IPS-11a (cell line): ENCODE data around the gene CFAP43.

Experiments
- H3K4me3 ChIP-seq: one replicate; pipeline ENCODE4 v1.5.1; 2013; ENCODE audit warnings: low read depth, low read length, control low read depth

The CFAP43 gene, protein sequence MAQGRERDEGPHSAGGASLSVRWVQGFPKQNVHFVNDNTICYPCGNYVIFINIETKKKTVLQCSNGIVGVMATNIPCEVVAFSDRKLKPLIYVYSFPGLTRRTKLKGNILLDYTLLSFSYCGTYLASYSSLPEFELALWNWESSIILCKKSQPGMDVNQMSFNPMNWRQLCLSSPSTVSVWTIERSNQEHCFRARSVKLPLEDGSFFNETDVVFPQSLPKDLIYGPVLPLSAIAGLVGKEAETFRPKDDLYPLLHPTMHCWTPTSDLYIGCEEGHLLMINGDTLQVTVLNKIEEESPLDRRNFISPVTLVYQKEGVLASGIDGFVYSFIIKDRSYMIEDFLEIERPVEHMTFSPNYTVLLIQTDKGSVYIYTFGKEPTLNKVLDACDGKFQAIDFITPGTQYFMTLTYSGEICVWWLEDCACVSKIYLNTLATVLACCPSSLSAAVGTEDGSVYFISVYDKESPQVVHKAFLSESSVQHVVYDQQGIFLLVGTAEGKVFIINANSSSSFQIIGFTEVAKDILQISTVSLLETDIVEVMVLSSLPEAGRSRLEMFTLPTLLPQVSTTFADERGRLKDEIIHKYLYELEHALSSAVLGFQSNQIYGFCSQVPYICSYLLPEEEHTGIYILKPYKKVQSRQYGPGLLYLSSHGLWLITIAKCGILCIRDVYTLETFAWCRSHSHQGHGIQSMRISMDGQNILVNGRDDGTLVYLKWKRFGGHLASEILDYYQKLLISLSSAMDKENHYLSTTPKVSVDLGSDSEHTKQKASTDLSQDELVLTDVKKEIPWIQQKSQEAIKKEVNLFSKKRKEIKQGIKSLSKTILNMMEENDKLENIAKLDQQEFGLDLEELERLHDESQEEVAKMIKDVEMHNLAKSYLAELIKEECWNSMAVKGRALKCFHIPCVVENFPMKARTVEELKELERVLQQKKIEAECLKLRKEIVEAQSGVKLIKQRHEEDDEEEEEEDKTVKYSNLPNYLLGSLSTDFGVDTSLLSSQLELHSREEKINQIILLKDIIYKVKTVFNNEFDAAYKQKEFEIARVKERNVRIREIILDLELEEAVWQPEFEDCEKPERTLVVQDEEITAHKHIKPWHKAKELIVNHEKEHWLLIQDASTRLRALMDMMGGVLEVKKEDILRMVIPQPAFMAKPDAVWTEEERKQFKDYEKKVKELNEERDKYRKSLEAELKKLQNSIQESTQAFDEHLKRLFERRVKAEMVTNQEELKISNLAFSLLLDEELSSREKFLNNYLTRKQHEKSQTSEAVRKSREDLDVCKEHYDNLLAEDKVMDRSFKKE (N-terminal part only)

DNA sequence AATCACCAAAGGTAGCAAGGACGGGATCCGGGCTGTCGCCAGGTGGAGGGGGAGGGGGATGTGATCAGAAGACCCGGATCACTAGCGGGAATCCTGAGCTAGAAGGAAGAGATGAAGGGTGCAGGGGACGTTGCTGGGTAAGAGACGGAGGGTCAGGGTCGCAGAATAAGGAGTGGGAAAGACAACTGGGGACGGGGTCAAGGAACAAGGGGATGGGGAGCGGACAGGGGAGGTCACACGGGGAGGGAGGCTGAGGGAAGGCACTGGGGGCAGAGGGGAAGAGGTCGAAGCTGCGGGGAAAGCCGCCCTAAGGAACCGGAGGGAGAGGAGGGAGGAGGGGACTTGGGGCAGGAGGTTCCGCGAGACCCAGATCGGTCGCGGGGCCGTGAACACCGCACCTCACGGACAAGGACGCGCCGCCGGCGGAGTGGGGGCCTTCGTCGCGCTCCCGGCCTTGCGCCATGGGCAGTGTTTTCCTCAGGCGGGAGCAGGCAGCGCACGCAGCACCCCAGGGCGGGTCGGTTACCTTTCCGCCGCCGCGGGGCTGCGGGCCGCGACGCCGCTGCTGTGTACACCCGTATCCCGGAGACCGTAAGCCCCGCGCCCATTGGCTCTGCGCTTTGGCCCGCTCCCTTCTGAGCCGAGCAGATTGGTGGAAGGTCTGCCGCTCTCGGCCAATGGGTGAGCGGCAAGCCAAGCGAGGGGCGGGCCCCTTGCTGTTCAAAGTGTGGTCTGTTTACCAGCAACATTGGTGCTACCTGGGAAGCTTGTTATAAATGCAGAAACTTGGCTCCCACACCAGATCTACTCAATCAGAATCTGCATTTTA lies at the start of gene CFAP43:
Gene CFAP43, minus strand, starts transcription at position 581 of the 829 bp plus-strand sequence. Its CDS starts 118 bp downstream, at position 463.
- peak within 1 kb of the TSS; percentile 92 for H3K4me3 ChIP-seq

DNA sequence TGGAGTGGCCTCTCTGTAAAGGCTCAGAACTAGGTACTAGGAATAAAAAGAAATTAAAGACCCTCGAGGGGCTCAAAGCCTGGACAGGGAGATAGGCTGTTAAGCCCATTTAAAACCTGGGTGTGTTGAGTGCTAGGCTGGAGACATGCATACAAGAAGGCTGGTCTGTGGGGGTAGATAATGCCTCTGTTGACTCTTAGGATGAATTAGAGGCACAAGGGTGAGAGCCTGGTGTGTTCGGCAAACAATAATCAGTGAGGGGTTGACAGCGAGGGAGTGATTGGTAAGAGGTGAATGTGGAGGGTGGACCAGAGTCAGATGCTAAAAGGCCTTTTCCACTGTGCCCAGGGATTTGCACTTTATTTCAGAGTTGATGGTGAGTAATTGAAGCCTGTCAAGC lies 49.5 kb upstream of the CFAP43 start:
- H3K4me3 ChIP-seq, result no peak overlapping the region

DNA sequence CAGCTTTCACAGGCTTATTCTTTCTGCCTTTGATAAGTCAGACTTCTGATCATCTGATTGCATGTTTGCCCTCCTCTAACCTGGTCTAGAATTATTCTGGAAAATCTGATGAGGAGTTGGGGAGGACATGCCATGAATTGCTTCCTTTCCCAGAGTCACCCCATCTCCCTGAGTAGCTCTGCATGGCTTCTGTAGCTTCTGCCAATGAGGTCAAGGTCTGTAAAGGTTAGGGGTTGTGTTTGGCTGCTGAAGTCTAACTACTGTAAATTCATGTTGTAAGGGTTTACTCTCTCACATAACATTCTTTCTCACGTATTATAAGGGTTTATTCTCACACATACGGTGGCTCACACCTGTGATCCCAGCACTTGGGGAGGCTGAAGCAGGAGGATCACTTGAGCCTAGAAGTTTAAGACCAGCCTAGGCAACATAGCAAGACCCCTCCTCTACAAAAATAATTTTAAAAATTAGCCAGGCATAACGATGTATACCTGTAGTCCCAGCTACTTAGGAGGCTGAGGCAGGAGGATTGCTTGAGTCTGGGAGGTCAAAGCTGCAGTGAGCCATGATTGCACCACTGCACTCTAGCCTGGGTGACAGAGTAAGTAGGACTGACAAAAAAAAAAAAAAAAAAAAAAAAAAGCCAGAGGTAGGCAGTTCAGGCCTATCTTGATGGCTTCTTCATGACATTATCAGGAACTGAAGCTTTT lies 47.5 kb upstream of the CFAP43 start:
- H3K4me3 ChIP-seq, result no peak overlapping the region

DNA sequence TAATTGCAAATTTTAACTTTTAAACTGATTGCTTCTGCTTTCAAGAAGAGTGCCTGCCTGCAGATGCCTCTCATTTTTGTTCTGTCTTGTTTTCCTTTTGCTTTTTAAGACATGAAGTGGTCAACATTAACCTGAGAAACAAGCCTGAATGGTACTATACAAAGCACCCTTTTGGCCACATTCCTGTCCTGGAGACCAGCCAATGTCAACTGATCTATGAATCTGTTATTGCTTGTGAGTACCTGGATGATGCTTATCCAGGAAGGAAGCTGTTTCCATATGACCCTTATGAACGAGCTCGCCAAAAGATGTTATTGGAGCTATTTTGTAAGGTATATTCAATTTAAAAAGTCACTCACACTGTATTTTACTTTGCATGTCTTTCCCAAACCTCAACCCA lies 45.6 kb upstream of the CFAP43 start:
- H3K4me3 ChIP-seq, result no peak overlapping the region

DNA sequence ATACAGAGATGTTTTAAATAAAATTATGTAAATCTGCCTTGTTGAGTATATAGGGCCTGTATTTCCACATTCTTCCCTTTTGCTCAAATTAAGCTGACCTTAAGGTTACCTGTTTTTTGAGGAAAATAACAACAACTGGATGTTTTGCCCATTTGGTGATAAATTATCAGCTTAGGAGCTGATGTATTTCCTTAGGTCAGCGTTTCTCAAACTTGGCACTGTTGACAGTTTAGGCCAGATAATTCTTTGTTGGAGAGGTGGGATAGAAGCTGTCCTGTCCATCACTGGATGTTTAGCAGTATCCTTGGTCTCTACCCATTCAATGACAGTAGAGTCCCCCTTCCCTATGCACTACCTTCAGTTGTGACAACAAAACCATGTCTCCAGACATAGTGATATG lies 44.0 kb upstream of the CFAP43 start:
- no peak overlapping the region for H3K4me3 ChIP-seq

DNA sequence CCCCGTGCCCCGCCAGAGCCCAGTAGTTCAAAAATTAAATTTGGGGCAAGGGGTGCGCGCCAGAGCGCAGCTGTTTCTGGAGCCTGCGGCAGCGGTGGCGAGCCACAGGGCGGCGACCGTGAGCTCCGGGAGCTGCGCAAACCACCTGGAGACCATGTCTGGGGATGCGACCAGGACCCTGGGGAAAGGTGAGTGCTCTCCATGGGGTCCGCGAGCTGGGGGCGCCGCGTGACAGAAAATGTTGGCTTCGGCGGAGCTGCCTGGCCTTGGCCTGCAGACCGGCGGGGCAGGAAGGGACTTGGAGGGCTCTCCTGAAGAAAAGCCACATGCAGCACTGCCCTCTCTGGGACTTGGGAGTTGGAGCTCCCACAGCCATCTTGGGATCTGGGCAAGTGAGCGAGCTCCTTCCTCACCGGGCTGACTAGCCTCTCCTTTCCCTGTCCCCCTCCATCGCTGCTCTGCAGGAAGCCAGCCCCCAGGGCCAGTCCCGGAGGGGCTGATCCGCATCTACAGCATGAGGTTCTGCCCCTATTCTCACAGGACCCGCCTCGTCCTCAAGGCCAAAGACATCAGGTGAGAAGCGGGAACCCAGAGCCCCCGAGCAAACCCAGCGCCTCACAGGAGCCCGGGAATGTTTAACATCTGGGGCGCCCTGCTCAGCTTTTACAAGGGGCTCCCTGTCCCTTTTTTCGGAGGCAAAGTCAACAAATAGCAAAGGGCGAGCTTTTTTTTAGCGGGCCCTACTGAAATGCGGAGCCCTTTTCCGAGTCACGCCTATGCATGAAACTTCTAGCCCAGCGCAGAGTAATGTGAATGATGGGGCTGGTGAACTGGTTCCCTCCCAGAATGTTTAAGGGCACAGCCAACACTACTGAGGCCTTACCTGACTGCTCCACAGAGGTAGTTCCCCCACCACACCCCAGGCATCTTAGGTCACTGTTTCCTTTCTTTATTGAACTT lies 42.9 kb upstream of the CFAP43 start:
- H3K4me3 ChIP-seq, result peak overlapping the region; percentile 61

DNA sequence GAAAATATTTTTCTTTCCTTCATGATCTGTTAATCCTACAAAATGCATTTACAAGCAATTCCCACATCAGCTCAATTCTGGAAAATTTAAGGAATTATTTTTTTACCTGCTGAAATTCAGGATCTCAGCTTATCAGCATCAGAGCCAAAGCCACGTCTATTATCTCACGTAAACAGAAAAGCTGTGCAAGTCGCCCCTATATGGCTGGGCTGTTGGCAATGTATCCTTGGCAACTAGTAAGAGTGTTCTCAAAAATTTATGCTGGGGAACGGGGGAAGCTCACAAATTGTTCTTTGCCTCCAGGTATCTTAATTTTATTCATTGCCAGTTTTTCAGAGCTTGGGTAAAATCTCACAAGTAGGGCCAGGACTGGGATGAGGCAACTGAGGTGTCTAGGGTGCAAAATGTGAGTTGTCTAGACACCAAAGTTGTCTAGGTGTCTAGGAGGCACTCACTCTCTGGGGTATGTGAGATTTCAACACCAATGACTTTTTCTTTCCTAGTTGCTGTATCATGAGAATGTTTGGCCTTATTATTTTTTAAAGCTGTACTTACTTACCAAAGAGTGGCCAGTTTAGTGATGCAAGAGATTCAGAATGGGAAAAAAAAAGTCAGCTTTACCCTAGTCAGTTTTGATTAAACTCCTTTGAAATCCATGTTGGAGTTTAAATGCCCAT lies 41.9 kb upstream of the CFAP43 start:
- no peak overlapping the region for H3K4me3 ChIP-seq

DNA sequence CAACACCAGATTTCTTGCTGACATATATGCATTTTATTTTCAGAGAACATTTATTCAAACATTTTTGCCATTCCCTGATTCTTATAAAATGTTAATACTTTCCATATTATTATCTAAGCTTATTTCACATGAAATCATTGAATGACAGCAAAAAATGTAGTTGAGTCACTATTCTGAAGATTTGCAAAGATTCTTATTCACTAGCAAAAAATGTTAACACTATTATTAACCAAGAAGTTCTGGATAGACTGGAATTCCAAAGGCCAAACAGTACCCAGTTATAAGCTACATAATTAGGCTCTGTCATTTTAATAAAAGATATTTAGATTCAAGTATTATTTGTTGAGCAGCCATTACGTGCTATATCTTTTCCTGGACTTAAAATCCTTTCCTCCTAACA lies 41.1 kb upstream of the CFAP43 start:
- no peak overlapping the region for H3K4me3 ChIP-seq

DNA sequence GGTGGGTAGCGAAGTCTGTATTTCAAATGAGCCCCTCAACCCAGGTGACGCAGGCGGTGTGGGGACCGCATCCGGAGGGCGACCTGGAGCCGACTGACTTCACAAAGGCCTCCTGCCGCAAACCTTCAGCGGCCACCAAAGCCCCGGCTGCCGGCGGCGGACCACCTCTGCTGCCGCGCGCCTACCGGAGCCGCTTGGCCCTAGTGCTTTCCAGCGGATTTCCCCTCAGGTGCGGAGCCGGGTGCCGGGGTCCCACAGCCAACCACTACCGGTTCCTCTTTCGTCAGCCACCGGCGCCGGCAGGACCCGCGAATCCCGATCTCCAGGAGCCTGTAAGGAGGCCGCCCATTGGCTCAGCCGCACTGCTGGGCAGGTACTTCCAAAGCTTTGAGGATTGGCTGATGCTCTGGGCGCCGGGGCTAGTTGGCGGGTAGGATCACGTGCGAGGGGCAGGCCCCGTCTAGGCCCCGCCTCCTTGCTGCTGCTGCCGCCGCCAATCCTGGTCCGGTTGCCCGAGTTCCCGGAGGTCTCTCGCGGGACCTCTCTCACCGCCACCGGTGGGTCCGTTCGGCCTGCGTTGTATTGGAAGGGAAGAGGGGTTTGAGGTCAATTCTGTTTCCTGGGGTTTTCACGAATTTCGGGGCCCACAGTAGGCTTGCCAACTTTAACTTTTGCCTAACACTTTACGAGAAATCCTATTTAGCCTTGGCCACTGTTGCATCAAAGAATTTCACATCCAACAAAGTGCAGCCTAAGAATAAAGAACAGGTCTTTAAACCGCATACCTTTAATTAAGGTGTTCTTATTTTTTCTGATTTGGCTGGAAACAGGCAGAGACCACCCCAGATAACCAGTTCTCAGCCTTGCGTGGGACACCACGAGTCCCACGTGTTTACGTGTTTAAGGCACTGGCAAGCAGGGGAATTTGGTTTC lies 36.8 kb upstream of the CFAP43 start, which contains the start of gene GSTO2:
Gene GSTO2, plus strand, starts transcription at position 472 of the 933 bp plus-strand sequence. CDS start 5,732 bp downstream, outside the sequence.
- peak within 1 kb of the TSS; percentile 94 for H3K4me3 ChIP-seq

DNA sequence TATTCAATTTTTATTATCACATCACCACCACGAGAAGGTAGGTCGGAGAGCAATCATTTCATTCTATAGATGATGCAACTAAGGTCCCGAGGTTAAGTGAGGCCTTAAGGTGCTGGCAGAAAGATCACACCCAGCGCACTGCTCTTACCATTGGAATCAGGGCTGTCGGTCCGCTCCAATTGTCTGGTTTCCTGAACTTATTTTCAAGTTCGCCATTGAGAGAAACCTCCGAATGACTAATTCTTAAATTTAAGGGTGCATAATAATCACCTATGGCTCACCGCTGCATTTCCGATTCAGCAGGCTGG lies 36.2 kb upstream of the CFAP43 start:
- H3K4me3 ChIP-seq, result peak overlapping the region; percentile 94

DNA sequence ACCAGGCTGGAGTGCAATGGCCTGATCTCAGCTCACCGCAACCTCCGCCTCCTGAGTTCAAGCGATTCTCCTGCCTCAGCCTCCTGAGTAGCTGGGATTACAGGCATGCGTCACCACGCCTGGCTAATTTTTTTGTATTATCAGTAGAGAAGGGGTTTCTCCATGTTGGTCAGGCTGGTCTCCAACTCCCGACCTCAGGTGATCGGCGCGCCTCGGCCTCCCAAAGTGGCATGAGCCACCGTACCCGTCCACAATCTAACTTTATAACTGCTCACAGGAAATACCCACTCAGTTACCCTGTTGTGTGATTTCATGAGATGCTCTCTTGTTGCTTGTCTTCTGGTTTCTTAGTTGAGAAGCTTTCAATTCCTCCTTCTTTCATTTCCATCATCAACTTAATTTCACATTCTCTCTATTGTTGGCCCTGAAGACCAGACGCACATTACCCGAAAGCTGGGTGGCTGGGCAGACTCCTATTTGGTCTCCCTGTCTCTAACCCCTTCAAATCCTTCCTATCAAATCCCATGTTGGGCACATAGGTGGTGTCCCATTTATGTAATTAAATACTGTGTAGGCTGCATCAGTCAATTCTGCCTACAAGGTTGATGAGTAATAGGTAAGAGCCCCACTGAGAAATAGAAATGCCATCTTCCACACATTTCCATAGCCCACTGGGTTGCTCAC lies 35.7 kb upstream of the CFAP43 start:
- peak overlapping the region; percentile 94 for H3K4me3 ChIP-seq

DNA sequence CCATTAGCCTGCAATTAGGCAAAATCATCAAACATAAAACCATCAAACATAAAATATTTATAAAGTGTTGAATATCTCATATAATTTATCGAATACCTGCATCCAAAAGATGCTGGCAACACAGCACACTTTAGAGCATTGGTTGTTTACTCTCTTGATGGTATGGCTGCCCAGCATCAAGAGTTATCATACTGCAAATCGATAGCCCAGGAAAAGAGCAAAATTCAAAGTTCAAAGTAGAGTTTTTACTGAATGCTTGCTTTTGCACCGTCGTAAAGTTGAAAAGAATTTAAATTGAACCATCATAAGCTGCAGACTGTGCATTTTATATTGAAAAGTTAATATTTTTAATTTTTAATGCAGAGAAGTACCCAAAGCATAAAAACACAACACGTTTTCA lies 32.6 kb upstream of the CFAP43 start:
- no peak overlapping the region for H3K4me3 ChIP-seq

DNA sequence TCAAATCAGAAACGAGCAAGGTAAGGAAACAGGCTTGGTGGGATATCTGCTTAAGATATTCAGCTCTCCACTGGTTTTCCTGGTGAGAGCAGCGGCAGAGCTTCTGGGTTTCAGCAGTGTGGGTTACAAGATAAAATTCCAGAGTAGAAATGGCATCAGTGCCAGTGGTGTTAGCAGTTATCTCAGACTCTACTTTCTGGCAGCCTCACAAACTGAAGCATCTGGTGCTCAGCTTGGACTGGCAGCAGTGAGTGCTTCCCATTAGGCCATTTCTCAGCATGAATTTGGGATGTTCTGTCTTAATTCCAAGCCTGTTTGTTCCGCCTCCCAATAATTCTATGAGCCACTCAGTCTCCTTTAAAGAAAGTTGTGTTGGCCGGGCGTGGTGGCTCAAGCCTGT lies 29.9 kb upstream of the CFAP43 start:
- no peak overlapping the region for H3K4me3 ChIP-seq

DNA sequence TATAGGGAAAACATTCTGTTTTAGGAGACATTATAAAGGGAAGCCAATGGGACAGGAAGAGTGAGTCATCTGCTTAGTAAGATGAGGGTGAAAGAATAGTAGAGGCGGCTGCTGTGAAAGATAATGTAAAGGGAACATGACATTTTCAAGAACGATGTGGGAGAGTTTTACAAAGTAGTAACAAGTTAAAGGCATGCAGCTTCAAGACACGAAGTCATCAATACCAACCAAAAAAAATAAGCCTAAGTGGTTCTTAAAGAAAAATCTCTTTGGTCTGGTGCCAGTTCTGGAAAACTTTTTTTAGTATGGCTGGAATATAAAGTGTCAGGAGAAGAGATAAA lies 28.6 kb upstream of the CFAP43 start:
- H3K4me3 ChIP-seq, result no peak overlapping the region

DNA sequence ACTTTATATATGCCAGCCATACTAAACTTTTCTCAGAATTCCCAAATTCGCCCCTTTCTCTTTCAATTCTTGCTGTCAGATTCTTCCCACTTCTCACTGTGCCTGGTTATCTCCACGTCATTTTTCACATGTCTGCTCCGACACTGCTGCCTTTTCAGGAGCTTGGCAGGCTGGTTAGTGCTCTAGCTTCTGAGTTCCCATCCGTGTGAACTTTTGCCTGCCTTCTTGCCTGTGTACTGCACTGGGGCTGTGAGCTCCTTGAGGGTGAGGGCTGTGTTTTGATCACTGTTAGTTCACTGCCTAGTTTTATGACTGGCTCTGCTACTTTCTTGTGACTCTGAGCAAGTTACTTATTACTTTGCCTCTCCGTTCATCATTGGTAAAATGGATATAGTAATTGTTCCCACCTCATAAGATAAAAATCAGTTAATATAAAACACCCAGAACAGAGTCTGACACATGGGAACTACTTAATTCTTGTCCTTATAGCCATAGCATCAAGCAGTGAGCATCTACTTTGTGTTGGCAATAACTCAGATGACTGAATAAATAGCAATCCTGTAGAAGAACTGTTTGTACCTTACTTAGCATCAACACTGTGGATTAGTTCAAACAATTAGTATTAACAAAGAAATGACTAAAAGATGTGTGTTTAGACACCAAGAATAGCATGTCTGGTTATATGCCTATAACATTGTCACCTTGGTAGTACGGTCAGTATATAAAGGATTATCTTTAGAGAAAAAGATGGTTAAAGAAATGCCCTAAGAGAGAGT lies 28.0 kb upstream of the CFAP43 start:
- H3K4me3 ChIP-seq, result no peak overlapping the region

DNA sequence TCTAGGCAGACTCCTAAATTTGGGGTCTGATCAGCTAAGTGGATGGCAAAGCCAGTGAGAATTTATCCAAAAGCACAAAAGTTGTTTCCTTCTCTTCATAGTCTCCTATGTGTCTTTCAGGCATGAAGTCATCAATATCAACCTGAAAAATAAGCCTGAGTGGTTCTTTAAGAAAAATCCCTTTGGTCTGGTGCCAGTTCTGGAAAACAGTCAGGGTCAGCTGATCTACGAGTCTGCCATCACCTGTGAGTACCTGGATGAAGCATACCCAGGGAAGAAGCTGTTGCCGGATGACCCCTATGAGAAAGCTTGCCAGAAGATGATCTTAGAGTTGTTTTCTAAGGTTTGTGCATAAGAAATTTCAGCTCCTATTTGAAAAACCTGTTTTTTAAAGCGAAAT lies 27.3 kb upstream of the CFAP43 start:
- H3K4me3 ChIP-seq, result no peak overlapping the region
